C4-2B (cell line): ENCODE data around the gene CDKL1.
"Not testable (repeated sequence)": the region's sequence is repeated elsewhere in the genome, so short reads cannot be mapped to it uniquely, and the experiment has no call there.

Experiments
- H3K27ac ChIP-seq: fragments of 450-650 bp; 2 replicates; pipeline ENCODE4 v1.5.1; 2017
- CTCF ChIP-seq: fragments of 450-650 bp; conservative IDR thresholded peaks from 2 replicates; pipeline ENCODE4 v1.5.1; 2017; ENCODE audit warnings: mild to moderate bottlenecking
- ZFX ChIP-seq: fragments of 450-650 bp; IDR thresholded peaks from 2 replicates; pipeline ENCODE4 v1.6.1; 2017

Gene CDKL1

GRCh38 chr14:50364792-50365191 lies 31.9 kb downstream of the CDKL1 start:
- H3K27ac ChIP-seq, result no peak overlapping the region
- TF ChIP-seq CTCF, result no peak

GRCh38 chr14:50363714-50364111 lies 33.0 kb downstream of the CDKL1 start:
- H3K27ac ChIP-seq, result no peak overlapping the region
- TF ChIP-seq CTCF, result no peak
- TF ChIP-seq ZFX, result no peak

GRCh38 chr14:50362764-50363713 lies 33.6 kb downstream of the CDKL1 start:
- TF ChIP-seq CTCF (no peak), ZFX (no peak)
- no peak overlapping the region for H3K27ac ChIP-seq

- H3K27ac ChIP-seq, result not testable (repeated sequence)
Measured at GRCh38 chr14:50361473-50362403, 34.9 kb downstream of the CDKL1 start.

GRCh38 chr14:50360851-50361250 lies 35.8 kb downstream of the CDKL1 start:
- no peak for TF ChIP-seq ZFX
- TF ChIP-seq CTCF, result no peak
- no peak overlapping the region for H3K27ac ChIP-seq

GRCh38 chr14:50360093-50360492 lies 36.6 kb downstream of the CDKL1 start:
- TF ChIP-seq CTCF (no peak), ZFX (no peak)
- H3K27ac ChIP-seq, result no peak overlapping the region

- H3K27ac ChIP-seq, result no peak overlapping the region
- no peak for TF ChIP-seq ZFX
- TF ChIP-seq CTCF, result no peak
Measured at GRCh38 chr14:50359631-50360030, 37.0 kb downstream of the CDKL1 start.
